Panc1 (cell line): Measurements from ENCODE around the gene CTDP1. TPM values are rescaled to one million over a fixed set of nuclear protein-coding genes. Genes with fewer than 3 reads are reported as not detected.

ENCODE experiments used
- ATAC-seq: fragments of 200-7000 bp; cut with Tn5 transposase; 2 replicates; pipeline ENCODE4 v1.9.1; 2020; ENCODE audit warnings: mild to moderate bottlenecking, moderate library complexity
- BruUV-seq: library from RNA; stranded (reverse); fragments of 400-500 nt; replicated peaks from 2 replicates; lab custom pipeline; 2021; lab: Mats Ljungman, UMichigan
- CTCF ChIA-PET: fragments of 300-600 bp; sonication (Branson Sonifier 250); formaldehyde crosslinking; loops from one replicate; lab custom pipeline; 2022; ENCODE audit warnings: antibody characterized with exemption; lab: Charles Lee
- POLR2A ChIA-PET: fragments of 300-600 bp; sonication (Branson Sonifier 250); formaldehyde crosslinking; loops from one replicate; lab custom pipeline; 2022; ENCODE audit warnings: antibody characterized with exemption; lab: Charles Lee
- DNase-seq: peaks from one replicate; pipeline ENCODE4 v3.0.0-alpha.2; 2010; ENCODE audit warnings: low read depth, low spot score
- H3K27ac ChIP-seq: 2 replicates; pipeline ENCODE4 v1.5.1; 2011; ENCODE audit warnings: mild to moderate bottlenecking, low read length, inconsistent platforms
- H3K27me3 ChIP-seq: fragments of 200-500 bp; sonication (Bioruptor generic); 2 replicates; pipeline ENCODE4 v1.6.0; 2014; ENCODE audit warnings: low read length, inconsistent platforms; ENCODE audit not compliant: control insufficient read depth, insufficient read depth
- H3K36me3 ChIP-seq: fragments of 200-500 bp; sonication (Bioruptor generic); 2 replicates; pipeline ENCODE4 v1.5.1; 2014; ENCODE audit warnings: inconsistent platforms, mild to moderate bottlenecking, low read length, moderate library complexity; ENCODE audit not compliant: control insufficient read depth, insufficient read depth
- H3K4me1 ChIP-seq: 2 replicates; pipeline ENCODE4 v1.5.1; 2011; ENCODE audit warnings: inconsistent platforms, mild to moderate bottlenecking, low read length, moderate library complexity; ENCODE audit not compliant: control insufficient read depth, insufficient read depth
- H3K4me3 ChIP-seq, 2 experiments: 2 replicates each; pipeline ENCODE4 v1.5.1; 2011 to 2012; ENCODE audit warnings: low read depth in 2 of 2, low read length in 2 of 2, mild to moderate bottlenecking in 2 of 2, inconsistent platforms in 1 of 2, moderate library complexity in 1 of 2
- H3K9me3 ChIP-seq: fragments of 200-500 bp; sonication (Bioruptor generic); 2 replicates; pipeline ENCODE4 v1.5.1; 2014; ENCODE audit warnings: low read depth, mild to moderate bottlenecking, inconsistent platforms, low read length, moderate library complexity; ENCODE audit not compliant: control insufficient read depth, insufficient read depth
- POLR2AphosphoS5 ChIP-seq: IDR thresholded peaks from 2 replicates; pipeline ENCODE4 v1.6.1; 2012; ENCODE audit warnings: mild to moderate bottlenecking, low read depth, low read length, moderate library complexity
- SIN3A ChIP-seq: IDR thresholded peaks from 2 replicates; pipeline ENCODE4 v1.6.1; 2012; ENCODE audit warnings: low read depth, mild to moderate bottlenecking, low read length, moderate library complexity, borderline replicate concordance; ENCODE audit not compliant: insufficient read depth
- TCF7L2 ChIP-seq: IDR thresholded peaks from 2 replicates; pipeline ENCODE4 v1.6.1; 2011; ENCODE audit warnings: mild to moderate bottlenecking, low read depth, low read length, inconsistent platforms
- in situ Hi-C: cut with HindIII; loops from 2 replicates; pipeline ENCODE4 v1.10.0; 2016; ENCODE audit warnings: low sequenced_read_pairs, low pct_unique_long_range_greater_than_20kb
- intact Hi-C: fragments of 100-400 bp; cut with micrococcal nuclease; formaldehyde crosslinking; loops from one replicate; pipeline ENCODE4 v1.10.0; 2022; ENCODE audit not compliant: unreplicated experiment
- total RNA-seq: library from RNA; stranded (reverse); gene quantifications from one replicate; pipeline ENCODE4 v1.2.1, GENCODE V29; 2021; ENCODE audit not compliant: unreplicated experiment
- TF ChIP-seq, protein P1 (sequence below): fragments of 450-650 bp; IDR thresholded peaks from 2 replicates; pipeline ENCODE4 v1.5.1; 2017; ENCODE audit warnings: mild to moderate bottlenecking
- TF ChIP-seq, protein P2 (sequence below), 2 experiments: IDR thresholded peaks; 2 replicates each; pipeline ENCODE4 v1.6.1; 2011 to 2012; ENCODE audit warnings: low read depth in 2 of 2, control low read depth in 1 of 2, low read length in 1 of 2, mild to moderate bottlenecking in 1 of 2, moderate library complexity in 1 of 2; ENCODE audit not compliant: insufficient read depth in 1 of 2

Gene CTDP1
- total RNA-seq, 1 experiment from 2014 or later = 52.8 TPM

DNA sequence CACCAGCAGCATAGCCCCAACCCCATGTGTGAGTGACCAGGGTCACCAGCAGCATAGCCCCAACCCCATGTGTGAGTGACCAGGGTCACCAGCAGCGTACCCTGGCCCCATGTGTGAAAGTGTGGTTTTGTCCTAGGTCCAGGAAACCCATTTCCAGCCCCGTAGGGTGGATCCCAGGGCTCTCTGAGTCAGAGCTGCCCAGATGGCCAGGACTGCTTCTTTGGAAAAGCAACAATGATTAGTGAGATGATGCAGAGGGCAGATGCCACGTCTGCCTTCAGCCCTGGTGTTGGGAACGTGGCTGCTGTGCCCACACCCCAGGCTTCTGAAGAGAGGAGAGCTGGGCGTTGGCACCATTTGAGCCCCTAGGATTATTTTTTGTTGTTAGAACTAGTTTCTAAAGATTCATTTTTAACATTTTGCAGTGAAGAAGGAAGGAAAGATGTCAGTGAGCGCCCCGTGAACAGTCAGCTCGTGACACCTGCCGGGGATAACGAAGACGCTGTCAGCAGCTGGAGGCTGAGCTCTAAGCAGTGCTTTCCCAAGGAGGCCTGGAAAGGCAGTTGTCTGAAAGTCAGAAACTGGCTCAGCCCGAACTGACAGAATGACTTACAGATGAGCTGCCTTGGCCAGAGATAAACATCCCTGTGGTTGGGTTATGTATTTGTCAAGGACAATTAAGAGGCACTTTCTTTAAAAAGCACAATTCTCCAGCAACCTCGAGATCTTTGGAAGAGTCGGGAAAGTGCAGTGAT, 86.1 kb downstream of the CTDP1 start:
- Histone ChIP-seq H3K4me3 (no peak overlapping the region), H3K9me3 (peaks cover 7% of the 10 kb centered on the region), H3K27ac (no peak overlapping the region), H3K36me3 (no peaks in the 10 kb centered on the region), H3K27me3 (peaks cover 19% of the 10 kb centered on the region), H3K4me1 (no peaks in the 10 kb centered on the region)
- in situ Hi-C loops (no loop called here), intact Hi-C loops (no loop called here)
- BruUV-seq = no TSS peak
- ATAC-seq (no peak; the same call in 1 of the 2 replicates), DNase-seq (no peak)
- ChIA-PET POLR2A (no interaction called here), CTCF (no interaction called here)
- TF ChIP-seq TCF7L2 (no peak), POLR2AphosphoS5 (no peak), SIN3A (no peak)
- TF ChIP-seq, protein P1, sequence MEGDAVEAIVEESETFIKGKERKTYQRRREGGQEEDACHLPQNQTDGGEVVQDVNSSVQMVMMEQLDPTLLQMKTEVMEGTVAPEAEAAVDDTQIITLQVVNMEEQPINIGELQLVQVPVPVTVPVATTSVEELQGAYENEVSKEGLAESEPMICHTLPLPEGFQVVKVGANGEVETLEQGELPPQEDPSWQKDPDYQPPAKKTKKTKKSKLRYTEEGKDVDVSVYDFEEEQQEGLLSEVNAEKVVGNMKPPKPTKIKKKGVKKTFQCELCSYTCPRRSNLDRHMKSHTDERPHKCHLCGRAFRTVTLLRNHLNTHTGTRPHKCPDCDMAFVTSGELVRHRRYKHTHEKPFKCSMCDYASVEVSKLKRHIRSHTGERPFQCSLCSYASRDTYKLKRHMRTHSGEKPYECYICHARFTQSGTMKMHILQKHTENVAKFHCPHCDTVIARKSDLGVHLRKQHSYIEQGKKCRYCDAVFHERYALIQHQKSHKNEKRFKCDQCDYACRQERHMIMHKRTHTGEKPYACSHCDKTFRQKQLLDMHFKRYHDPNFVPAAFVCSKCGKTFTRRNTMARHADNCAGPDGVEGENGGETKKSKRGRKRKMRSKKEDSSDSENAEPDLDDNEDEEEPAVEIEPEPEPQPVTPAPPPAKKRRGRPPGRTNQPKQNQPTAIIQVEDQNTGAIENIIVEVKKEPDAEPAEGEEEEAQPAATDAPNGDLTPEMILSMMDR = no peak
- TF ChIP-seq, protein P2, sequence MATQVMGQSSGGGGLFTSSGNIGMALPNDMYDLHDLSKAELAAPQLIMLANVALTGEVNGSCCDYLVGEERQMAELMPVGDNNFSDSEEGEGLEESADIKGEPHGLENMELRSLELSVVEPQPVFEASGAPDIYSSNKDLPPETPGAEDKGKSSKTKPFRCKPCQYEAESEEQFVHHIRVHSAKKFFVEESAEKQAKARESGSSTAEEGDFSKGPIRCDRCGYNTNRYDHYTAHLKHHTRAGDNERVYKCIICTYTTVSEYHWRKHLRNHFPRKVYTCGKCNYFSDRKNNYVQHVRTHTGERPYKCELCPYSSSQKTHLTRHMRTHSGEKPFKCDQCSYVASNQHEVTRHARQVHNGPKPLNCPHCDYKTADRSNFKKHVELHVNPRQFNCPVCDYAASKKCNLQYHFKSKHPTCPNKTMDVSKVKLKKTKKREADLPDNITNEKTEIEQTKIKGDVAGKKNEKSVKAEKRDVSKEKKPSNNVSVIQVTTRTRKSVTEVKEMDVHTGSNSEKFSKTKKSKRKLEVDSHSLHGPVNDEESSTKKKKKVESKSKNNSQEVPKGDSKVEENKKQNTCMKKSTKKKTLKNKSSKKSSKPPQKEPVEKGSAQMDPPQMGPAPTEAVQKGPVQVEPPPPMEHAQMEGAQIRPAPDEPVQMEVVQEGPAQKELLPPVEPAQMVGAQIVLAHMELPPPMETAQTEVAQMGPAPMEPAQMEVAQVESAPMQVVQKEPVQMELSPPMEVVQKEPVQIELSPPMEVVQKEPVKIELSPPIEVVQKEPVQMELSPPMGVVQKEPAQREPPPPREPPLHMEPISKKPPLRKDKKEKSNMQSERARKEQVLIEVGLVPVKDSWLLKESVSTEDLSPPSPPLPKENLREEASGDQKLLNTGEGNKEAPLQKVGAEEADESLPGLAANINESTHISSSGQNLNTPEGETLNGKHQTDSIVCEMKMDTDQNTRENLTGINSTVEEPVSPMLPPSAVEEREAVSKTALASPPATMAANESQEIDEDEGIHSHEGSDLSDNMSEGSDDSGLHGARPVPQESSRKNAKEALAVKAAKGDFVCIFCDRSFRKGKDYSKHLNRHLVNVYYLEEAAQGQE (IDR thresholded peaks at IDR 0.05; ENCODE audit: insufficient read depth in 1 of 2, low read depth in 2 of 2, low read length in 1 of 2) = no peak

DNA sequence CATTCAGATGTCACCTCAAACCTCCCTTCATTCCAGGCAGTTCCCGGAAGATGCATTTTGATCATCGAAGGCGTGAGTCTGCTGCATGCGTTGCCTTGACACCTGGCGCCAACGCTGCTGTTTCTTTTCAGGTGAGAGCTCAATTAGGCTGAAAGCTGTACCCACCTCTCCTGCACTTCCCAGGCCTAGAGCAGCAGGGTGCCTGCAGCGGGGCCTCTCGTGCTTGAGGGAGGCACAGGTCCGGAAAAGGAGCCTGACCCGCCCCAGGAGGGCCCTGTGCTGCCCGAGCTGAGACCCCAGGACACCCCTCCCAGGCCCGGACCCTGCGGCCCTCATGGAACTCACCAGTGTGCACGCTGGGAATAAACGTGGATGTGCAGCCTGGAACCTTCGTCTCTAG, 86.7 kb downstream of the CTDP1 start:
- no peak overlapping the region for H3K27ac ChIP-seq
- H3K4me3 ChIP-seq = no peak overlapping the region
- ChIA-PET POLR2A (no interaction called here), CTCF (no interaction called here)
- DNase-seq = no peak
- peaks cover 7% of the 10 kb centered on the region for H3K9me3 ChIP-seq
- no peak; the same call in 1 of the 2 replicates for ATAC-seq
- no peaks in the 10 kb centered on the region for H3K36me3 ChIP-seq
- in situ Hi-C loops (no loop called here), intact Hi-C loops (no loop called here)
- BruUV-seq = no TSS peak
- peaks cover 19% of the 10 kb centered on the region for H3K27me3 ChIP-seq
- no peaks in the 10 kb centered on the region for H3K4me1 ChIP-seq
- TF ChIP-seq, protein P1 = no peak
- TF ChIP-seq POLR2AphosphoS5 = no peak
- no peak for TF ChIP-seq SIN3A
- no peak for TF ChIP-seq TCF7L2
- TF ChIP-seq, protein P2 (IDR thresholded peaks at IDR 0.05; ENCODE audit: insufficient read depth in 1 of 2, low read depth in 2 of 2, low read length in 1 of 2) = no peak
